Liver (tissue), 9 donors: Measurements from ENCODE around the gene SLC6A17. TPM values are rescaled to one million over a fixed set of nuclear protein-coding genes. Genes with fewer than 3 reads are reported as not detected.

ENCODE experiments used
- DNase-seq: peaks from one replicate; pipeline ENCODE4 v3.0.0-alpha.2; 2017; ENCODE audit warnings: low spot score
- H3K27ac ChIP-seq, 2 donors: one replicate each; pipeline ENCODE4 v1.7.0; 2013; ENCODE audit warnings: inconsistent platforms in 2 of 2, low read length in 2 of 2, control low read depth in 1 of 2, low read depth in 1 of 2, mild to moderate bottlenecking in 1 of 2
- H3K27me3 ChIP-seq, 4 donors: one replicate each; pipeline versions ENCODE4 v1.6.1 to v1.7.0; 2013; ENCODE audit warnings: low read length in 3 of 4, inconsistent platforms in 1 of 4, mild to moderate bottlenecking in 1 of 4, moderate library complexity in 1 of 4; ENCODE audit not compliant: control insufficient read depth in 4 of 4, insufficient read depth in 4 of 4
- H3K36me3 ChIP-seq, 4 donors: one replicate each; pipeline versions ENCODE4 v1.6.1 to v1.7.0; 2013; ENCODE audit warnings: low read length in 3 of 4, mild to moderate bottlenecking in 3 of 4, low read depth in 1 of 4, moderate library complexity in 1 of 4; ENCODE audit not compliant: control insufficient read depth in 4 of 4, insufficient read depth in 3 of 4
- H3K4me1 ChIP-seq, 4 donors: one replicate each; pipeline versions ENCODE4 v1.6.1 to v1.7.0; 2013; ENCODE audit warnings: low read length in 3 of 4, mild to moderate bottlenecking in 3 of 4, moderate library complexity in 1 of 4; ENCODE audit not compliant: control insufficient read depth in 4 of 4, insufficient read depth in 4 of 4
- H3K4me3 ChIP-seq, 3 donors: one replicate each; pipeline versions ENCODE4 v1.6.1 to v1.7.0; 2013; ENCODE audit warnings: low read length in 3 of 3, control low read depth in 1 of 3, low read depth in 1 of 3, mild to moderate bottlenecking in 1 of 3
- H3K9ac ChIP-seq, 2 donors: one replicate each; pipeline ENCODE4 v1.7.0; 2013; ENCODE audit warnings: low read length in 2 of 2, mild to moderate bottlenecking in 2 of 2, moderate library complexity in 2 of 2, control low read depth in 1 of 2, low read depth in 1 of 2
- H3K9me3 ChIP-seq, 4 donors: one replicate each; pipeline versions ENCODE4 v1.6.1 to v1.7.0; 2013; ENCODE audit warnings: low read length in 3 of 4; ENCODE audit not compliant: control insufficient read depth in 4 of 4
- CTCF ChIP-seq: fragments of 150-350 bp; IDR thresholded peaks from 2 replicates; pipeline ENCODE4 v1.5.1; 2017; ENCODE audit warnings: improper control_type of control experiment, low read depth, low read length; ENCODE audit not compliant: missing input control
- FOXA1 ChIP-seq: IDR thresholded peaks from 2 replicates; pipeline ENCODE4 v1.6.1; 2016; ENCODE audit warnings: antibody characterized with exemption
- GABPA ChIP-seq, 2 donors: IDR thresholded peaks in 1 of 2; conservative IDR thresholded peaks in 1 of 2; 2 replicates each; pipeline ENCODE4 v1.6.1; 2016; ENCODE audit warnings: antibody characterized with exemption in 2 of 2, mild to moderate bottlenecking in 1 of 2, moderate library complexity in 1 of 2
- HNF4A ChIP-seq, 2 donors: conservative IDR thresholded peaks; 2 replicates each; pipeline ENCODE4 v1.6.1; 2016; ENCODE audit warnings: antibody characterized with exemption in 2 of 2, mild to moderate bottlenecking in 2 of 2
- HNF4G ChIP-seq: IDR thresholded peaks from 2 replicates; pipeline ENCODE4 v1.6.1; 2016; ENCODE audit warnings: antibody characterized with exemption
- NR2F2 ChIP-seq: IDR thresholded peaks from 2 replicates; pipeline ENCODE4 v1.6.1; 2016; ENCODE audit warnings: antibody characterized with exemption
- RAD21 ChIP-seq, 2 donors: IDR thresholded peaks; 2 replicates each; pipeline ENCODE4 v1.6.1; 2016; ENCODE audit warnings: antibody characterized with exemption in 2 of 2, mild to moderate bottlenecking in 2 of 2
- SP1 ChIP-seq: IDR thresholded peaks from 2 replicates; pipeline ENCODE4 v1.6.1; 2018; ENCODE audit warnings: antibody characterized with exemption, mild to moderate bottlenecking
- TAF1 ChIP-seq: conservative IDR thresholded peaks from 2 replicates; pipeline ENCODE4 v1.6.1; 2016; ENCODE audit warnings: antibody characterized with exemption, mild to moderate bottlenecking
- WGBS: extraction: QIAGEN DNeasy Blood & Tissue Kit; methylation state at CpG from one replicate; pipeline ENCODE4 v1.1.7; 2013; 5-methylcytosine and 5-hydroxymethylcytosine counted together
- polyA plus RNA-seq, 2 donors: library from polyadenylated mRNA; stranded (reverse) in 1 of 2; unstranded in 1 of 2; fragments of 200-250 nt in 1 of 2; fragments of >200 nt in 1 of 2; fragmentation: Nextera tagmentation in 1 of 2; extraction: Ambion mirVana in 1 of 2; gene quantifications; one replicate each; pipeline versions ENCODE4 v1.2.1 to v1.2.3, GENCODE V29; 2013 to 2015
- total RNA-seq, 2 donors: library from RNA; depleted of rRNA; stranded (reverse); fragments of >200 nt; gene quantifications; one replicate each; pipeline ENCODE4 v1.2.3, GENCODE V29; 2014
- TF ChIP-seq, protein P1 (sequence below): IDR thresholded peaks from 2 replicates; pipeline ENCODE4 v1.6.1; 2016; ENCODE audit warnings: antibody characterized with exemption
- TF ChIP-seq, protein P2 (sequence below): IDR thresholded peaks from 2 replicates; pipeline ENCODE4 v1.6.1; 2016; ENCODE audit warnings: antibody characterized with exemption, mild to moderate bottlenecking
- donor health status: healthy.
- donor health status: healthy.
- donor health status: healthy.
- donor health status: healthy.
- donor health status: healthy.

Gene SLC6A17
- total and polyA plus RNA-seq, 4 donors = not detected

DNA sequence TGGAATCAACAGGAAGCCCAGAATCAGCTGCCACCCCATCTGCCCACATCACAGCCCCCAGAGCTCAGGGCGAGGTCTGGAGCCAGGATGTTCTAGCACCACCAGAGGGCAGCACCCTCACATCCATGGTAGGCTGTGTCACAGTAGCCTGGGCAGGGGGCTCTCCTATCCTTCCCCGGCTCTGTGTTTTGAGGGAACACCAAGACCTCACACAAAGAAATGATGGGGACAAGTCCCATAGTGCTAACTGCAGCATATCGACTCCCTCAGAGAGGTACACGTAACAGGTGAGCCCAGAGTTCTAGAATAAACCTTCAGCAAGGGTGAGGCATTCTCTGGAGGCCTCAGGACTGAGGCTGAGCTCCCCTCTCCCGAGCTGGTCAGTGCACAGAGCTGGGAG lies 57.5 kb downstream of the SLC6A17 start:
- no peak for TF ChIP-seq HNF4A (conservative IDR thresholded peaks at IDR 0.05)
- TF ChIP-seq, protein P1, sequence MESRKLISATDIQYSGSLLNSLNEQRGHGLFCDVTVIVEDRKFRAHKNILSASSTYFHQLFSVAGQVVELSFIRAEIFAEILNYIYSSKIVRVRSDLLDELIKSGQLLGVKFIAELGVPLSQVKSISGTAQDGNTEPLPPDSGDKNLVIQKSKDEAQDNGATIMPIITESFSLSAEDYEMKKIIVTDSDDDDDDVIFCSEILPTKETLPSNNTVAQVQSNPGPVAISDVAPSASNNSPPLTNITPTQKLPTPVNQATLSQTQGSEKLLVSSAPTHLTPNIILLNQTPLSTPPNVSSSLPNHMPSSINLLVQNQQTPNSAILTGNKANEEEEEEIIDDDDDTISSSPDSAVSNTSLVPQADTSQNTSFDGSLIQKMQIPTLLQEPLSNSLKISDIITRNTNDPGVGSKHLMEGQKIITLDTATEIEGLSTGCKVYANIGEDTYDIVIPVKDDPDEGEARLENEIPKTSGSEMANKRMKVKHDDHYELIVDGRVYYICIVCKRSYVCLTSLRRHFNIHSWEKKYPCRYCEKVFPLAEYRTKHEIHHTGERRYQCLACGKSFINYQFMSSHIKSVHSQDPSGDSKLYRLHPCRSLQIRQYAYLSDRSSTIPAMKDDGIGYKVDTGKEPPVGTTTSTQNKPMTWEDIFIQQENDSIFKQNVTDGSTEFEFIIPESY = no peak
- TF ChIP-seq HNF4G = no peak
- peak; percentile 86 to 91 for TF ChIP-seq RAD21 (IDR thresholded peaks at IDR 0.05)
- TF ChIP-seq TAF1 = no peak
- TF ChIP-seq CTCF = peak; percentile 75
- H3K27me3 ChIP-seq = peaks cover 0 to 2% (median 0%) of the 10 kb centered on the region in 4 donors
- H3K4me1 ChIP-seq = peaks cover 0 to 18% (median 10%) of the 10 kb centered on the region in 4 donors
- H3K9me3 ChIP-seq = no peaks in the 10 kb centered on the region
- H3K27ac ChIP-seq = no peak overlapping the region
- H3K4me3 ChIP-seq = no peak overlapping the region
- WGBS = 25% methylated on average over 5 of the region's 5 CpGs
- no peak overlapping the region for H3K9ac ChIP-seq
- peak; percentile 72 for DNase-seq
- H3K36me3 ChIP-seq = no peaks in the 10 kb centered on the region

- H3K9ac ChIP-seq = peak overlapping the region in 1 of 2 donors; percentile 29
- WGBS = 63% methylated on average over 7 of the region's 7 CpGs
- no peak for DNase-seq
These were observed 58.8 kb downstream of the SLC6A17 start for GRCh38 chr1:110208916-110209645.

More at GRCh38 chr1:110208916-110209645, 58.8 kb downstream of the SLC6A17 start:
- TF ChIP-seq, protein P2, sequence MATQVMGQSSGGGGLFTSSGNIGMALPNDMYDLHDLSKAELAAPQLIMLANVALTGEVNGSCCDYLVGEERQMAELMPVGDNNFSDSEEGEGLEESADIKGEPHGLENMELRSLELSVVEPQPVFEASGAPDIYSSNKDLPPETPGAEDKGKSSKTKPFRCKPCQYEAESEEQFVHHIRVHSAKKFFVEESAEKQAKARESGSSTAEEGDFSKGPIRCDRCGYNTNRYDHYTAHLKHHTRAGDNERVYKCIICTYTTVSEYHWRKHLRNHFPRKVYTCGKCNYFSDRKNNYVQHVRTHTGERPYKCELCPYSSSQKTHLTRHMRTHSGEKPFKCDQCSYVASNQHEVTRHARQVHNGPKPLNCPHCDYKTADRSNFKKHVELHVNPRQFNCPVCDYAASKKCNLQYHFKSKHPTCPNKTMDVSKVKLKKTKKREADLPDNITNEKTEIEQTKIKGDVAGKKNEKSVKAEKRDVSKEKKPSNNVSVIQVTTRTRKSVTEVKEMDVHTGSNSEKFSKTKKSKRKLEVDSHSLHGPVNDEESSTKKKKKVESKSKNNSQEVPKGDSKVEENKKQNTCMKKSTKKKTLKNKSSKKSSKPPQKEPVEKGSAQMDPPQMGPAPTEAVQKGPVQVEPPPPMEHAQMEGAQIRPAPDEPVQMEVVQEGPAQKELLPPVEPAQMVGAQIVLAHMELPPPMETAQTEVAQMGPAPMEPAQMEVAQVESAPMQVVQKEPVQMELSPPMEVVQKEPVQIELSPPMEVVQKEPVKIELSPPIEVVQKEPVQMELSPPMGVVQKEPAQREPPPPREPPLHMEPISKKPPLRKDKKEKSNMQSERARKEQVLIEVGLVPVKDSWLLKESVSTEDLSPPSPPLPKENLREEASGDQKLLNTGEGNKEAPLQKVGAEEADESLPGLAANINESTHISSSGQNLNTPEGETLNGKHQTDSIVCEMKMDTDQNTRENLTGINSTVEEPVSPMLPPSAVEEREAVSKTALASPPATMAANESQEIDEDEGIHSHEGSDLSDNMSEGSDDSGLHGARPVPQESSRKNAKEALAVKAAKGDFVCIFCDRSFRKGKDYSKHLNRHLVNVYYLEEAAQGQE = no peak
- no peak for TF ChIP-seq HNF4G
- TF ChIP-seq GABPA (IDR thresholded peaks at IDR 0.05 in 1 of 2, conservative IDR thresholded peaks at IDR 0.05 in 1 of 2) = no peak
- no peak for TF ChIP-seq FOXA1
- TF ChIP-seq NR2F2 = no peak
- no peak for TF ChIP-seq SP1
- Histone ChIP-seq H3K4me3 (no peak overlapping the region), H3K36me3 (no peaks in the 10 kb centered on the region), H3K27me3 (peaks cover 0 to 2% (median 0%) of the 10 kb centered on the region in 4 donors), H3K9me3 (no peaks in the 10 kb centered on the region), H3K4me1 (peaks cover 0 to 18% (median 6%) of the 10 kb centered on the region in 4 donors), H3K27ac (peak overlapping the region; percentile 23 to 76)
